GM23338 (cell line): Measurements from ENCODE around the gene SDR42E2. TPM values are rescaled to one million over a fixed set of nuclear protein-coding genes. Genes with fewer than 3 reads are reported as not detected.

ENCODE experiments used
- ATAC-seq: fragments of 200-7000 bp; cut with Tn5 transposase; 3 replicates; pipeline ENCODE4 v1.9.1; 2020
- DNase-seq: peaks from one replicate; pipeline ENCODE4 v3.0.0-alpha.2; 2015; ENCODE audit warnings: low spot score
- H2AFZ ChIP-seq: fragments of 200-600 bp; sonication (generic); 2 replicates; pipeline ENCODE4 v1.8.0; 2016; ENCODE audit warnings: antibody characterized with exemption, mild to moderate bottlenecking, moderate library complexity
- H3F3A ChIP-seq: fragments of 200-600 bp; sonication (generic); replicated peaks from 2 replicates; pipeline ENCODE4 v1.8.0; 2017; ENCODE audit warnings: antibody characterized with exemption, mixed run types, low read depth
- H3K27ac ChIP-seq: fragments of 200-600 bp; sonication (generic); 2 replicates; pipeline ENCODE4 v1.6.1; 2016; ENCODE audit warnings: low read depth
- H3K27me3 ChIP-seq: fragments of 200-600 bp; sonication (generic); 2 replicates; pipeline ENCODE4 v1.8.0; 2016; ENCODE audit warnings: mild to moderate bottlenecking, mixed run types, moderate library complexity; ENCODE audit not compliant: insufficient read depth
- H3K36me3 ChIP-seq: fragments of 200-600 bp; sonication (generic); 2 replicates; pipeline ENCODE4 v1.8.0; 2016; ENCODE audit warnings: mild to moderate bottlenecking; ENCODE audit not compliant: insufficient read depth
- H3K4me1 ChIP-seq: fragments of 200-600 bp; sonication (generic); 2 replicates; pipeline ENCODE4 v1.8.0; 2016; ENCODE audit warnings: mild to moderate bottlenecking, moderate library complexity; ENCODE audit not compliant: insufficient read depth
- H3K4me2 ChIP-seq: fragments of 200-600 bp; sonication (generic); 2 replicates; pipeline ENCODE4 v1.7.1; 2017; ENCODE audit warnings: mixed run types
- H3K4me3 ChIP-seq: fragments of 200-600 bp; sonication (generic); 2 replicates; pipeline ENCODE4 v1.6.1; 2016; ENCODE audit warnings: mixed run types
- H3K79me2 ChIP-seq: fragments of 200-600 bp; sonication (generic); replicated peaks from 2 replicates; pipeline ENCODE4 v1.8.0; 2017; ENCODE audit warnings: mild to moderate bottlenecking; ENCODE audit not compliant: insufficient read depth
- H3K9me2 ChIP-seq: fragments of 200-600 bp; sonication (generic); 2 replicates; pipeline ENCODE4 v1.8.0; 2017; ENCODE audit not compliant: insufficient read depth
- H4K20me1 ChIP-seq: fragments of 200-600 bp; sonication (generic); replicated peaks from 2 replicates; pipeline ENCODE4 v1.8.0; 2017; ENCODE audit warnings: mild to moderate bottlenecking; ENCODE audit not compliant: insufficient read depth
- H3K27ac Mint-ChIP-seq: 2 replicates; pipeline ENCODE4 v1.8.0; 2020; ENCODE audit warnings: inconsistent platforms, mild to moderate bottlenecking, moderate library complexity, mixed read lengths
- H3K27me3 Mint-ChIP-seq: 3 replicates; pipeline ENCODE4 v1.8.0; 2022; ENCODE audit warnings: low read depth, mild to moderate bottlenecking, moderate library complexity, mixed read lengths, inconsistent platforms; ENCODE audit not compliant: insufficient read depth, poor library complexity
- H3K36me3 Mint-ChIP-seq: 3 replicates; pipeline ENCODE4 v1.8.0; 2021; ENCODE audit warnings: low read depth, mild to moderate bottlenecking, inconsistent platforms, moderate library complexity, mixed read lengths
- H3K4me1 Mint-ChIP-seq: 3 replicates; pipeline ENCODE4 v1.8.0; 2020; ENCODE audit warnings: mild to moderate bottlenecking, inconsistent platforms, mixed read lengths
- H3K4me3 Mint-ChIP-seq: 3 replicates; pipeline ENCODE4 v1.8.0; 2021; ENCODE audit warnings: moderate library complexity, mild to moderate bottlenecking, inconsistent platforms, mixed read lengths
- H3K9me3 Mint-ChIP-seq: 3 replicates; pipeline ENCODE4 v1.8.0; 2020; ENCODE audit warnings: moderate library complexity, mild to moderate bottlenecking, inconsistent platforms, mixed read lengths
- CREB1 ChIP-seq: fragments of 250-450 bp; sonication (Bioruptor Pico); IDR thresholded peaks from 2 replicates; pipeline ENCODE4 v1.5.0; 2020; ENCODE audit warnings: low read depth, mild to moderate bottlenecking, moderate library complexity
- ETS1 ChIP-seq: IDR thresholded peaks from 2 replicates; pipeline ENCODE4 v1.6.1; 2016; ENCODE audit warnings: antibody characterized with exemption
- EZH2 ChIP-seq: fragments of 200-600 bp; sonication (generic); IDR thresholded peaks from one replicate; pipeline ENCODE4 v1.8.0; 2017; ENCODE audit warnings: antibody characterized with exemption, mild to moderate bottlenecking, low read depth; ENCODE audit not compliant: unreplicated experiment
- JUNB ChIP-seq: IDR thresholded peaks from one replicate; pipeline ENCODE4 v1.6.1; 2016; ENCODE audit warnings: antibody characterized with exemption; ENCODE audit not compliant: unreplicated experiment
- NANOG ChIP-seq: IDR thresholded peaks from 2 replicates; pipeline ENCODE4 v1.6.1; 2016; ENCODE audit warnings: antibody characterized with exemption, borderline replicate concordance
- ZNF114 ChIP-seq: fragments of 250-450 bp; sonication (Bioruptor Pico); IDR thresholded peaks from 2 replicates; pipeline ENCODE4 v1.5.0; 2020; ENCODE audit warnings: mild to moderate bottlenecking, moderate library complexity
- ZNF331 ChIP-seq: fragments of 250-450 bp; sonication (Bioruptor Pico); IDR thresholded peaks from 2 replicates; pipeline ENCODE4 v1.5.0; 2020; ENCODE audit warnings: low read depth, mild to moderate bottlenecking, moderate library complexity
- ZNF462 ChIP-seq: fragments of 250-450 bp; sonication (Bioruptor Pico); IDR thresholded peaks from 2 replicates; pipeline ENCODE4 v1.5.0; 2020; ENCODE audit warnings: mild to moderate bottlenecking, moderate library complexity
- polyA plus RNA-seq: library from polyadenylated mRNA; unstranded; fragments of >200 nt; fragmentation: Nextera tagmentation; extraction: Ambion mirVana; gene quantifications from 2 replicates; pipeline ENCODE4 v1.2.1, GENCODE V29; 2016
- total RNA-seq: library from RNA; depleted of rRNA; stranded (reverse); fragments of >200 nt; shearing (Covaris generic); gene quantifications from 2 replicates; pipeline ENCODE4 v1.2.3, GENCODE V29; 2014

SDR42E2 gene
- total and polyA plus RNA-seq, 2 experiments from 2014 or later: 0.15 TPM; not detected in 1

- Histone ChIP-seq H4K20me1 (peaks cover 9% of the 10 kb centered on the region), H3K4me3 (no peak overlapping the region), H3K27ac (no peak overlapping the region), H3K4me2 (no peak overlapping the region), H3K79me2 (peaks cover 15% of the 10 kb centered on the region), H3K27me3 (no peaks in the 10 kb centered on the region), H2AFZ (no peak overlapping the region), H3K4me1 (peaks cover 20% of the 10 kb centered on the region; the same call in 1 of the 2 replicates), H3K9me2 (no peaks in the 10 kb centered on the region), H3F3A (peaks cover 24% of the 10 kb centered on the region), H3K36me3 (no peaks in the 10 kb centered on the region)
- Mint-ChIP-seq H3K36me3 (peaks cover 3% of the 10 kb centered on the region; the same call in 1 of the 3 replicates), H3K27ac (no peak overlapping the region), H3K9me3 (no peaks in the 10 kb centered on the region; the same call in 2 of the 3 replicates), H3K4me1 (peaks cover 14% of the 10 kb centered on the region), H3K4me3 (no peak overlapping the region), H3K27me3 (peaks cover 10% of the 10 kb centered on the region)
- no peak for ATAC-seq
- no peak for DNase-seq
- no peak for TF ChIP-seq ZNF114
- TF ChIP-seq ZNF462 (CRISPR knock-in tag): no peak
- no peak for TF ChIP-seq NANOG
- TF ChIP-seq EZH2: no peak
- no peak for TF ChIP-seq CREB1 (CRISPR knock-in tag)
- TF ChIP-seq ZNF331: no peak
- TF ChIP-seq JUNB: no peak
- no peak for TF ChIP-seq ETS1
Observed at GRCh38 chr16:22203091-22203490, 40.8 kb downstream of the SDR42E2 start.
